ENCODE measurements around the gene DNAJB6. TPM values are rescaled to one million over a fixed set of nuclear protein-coding genes. Genes with fewer than 3 reads are reported as not detected.

The DNAJB6 gene
- total RNA-seq, 1 donor from 2014 or later, result 90.7 TPM

GRCh38 chr7:157407512-157408257, 70.9 kb downstream of the DNAJB6 start:
- intact Hi-C loops (cut with micrococcal nuclease), result no loop called here

DNA sequence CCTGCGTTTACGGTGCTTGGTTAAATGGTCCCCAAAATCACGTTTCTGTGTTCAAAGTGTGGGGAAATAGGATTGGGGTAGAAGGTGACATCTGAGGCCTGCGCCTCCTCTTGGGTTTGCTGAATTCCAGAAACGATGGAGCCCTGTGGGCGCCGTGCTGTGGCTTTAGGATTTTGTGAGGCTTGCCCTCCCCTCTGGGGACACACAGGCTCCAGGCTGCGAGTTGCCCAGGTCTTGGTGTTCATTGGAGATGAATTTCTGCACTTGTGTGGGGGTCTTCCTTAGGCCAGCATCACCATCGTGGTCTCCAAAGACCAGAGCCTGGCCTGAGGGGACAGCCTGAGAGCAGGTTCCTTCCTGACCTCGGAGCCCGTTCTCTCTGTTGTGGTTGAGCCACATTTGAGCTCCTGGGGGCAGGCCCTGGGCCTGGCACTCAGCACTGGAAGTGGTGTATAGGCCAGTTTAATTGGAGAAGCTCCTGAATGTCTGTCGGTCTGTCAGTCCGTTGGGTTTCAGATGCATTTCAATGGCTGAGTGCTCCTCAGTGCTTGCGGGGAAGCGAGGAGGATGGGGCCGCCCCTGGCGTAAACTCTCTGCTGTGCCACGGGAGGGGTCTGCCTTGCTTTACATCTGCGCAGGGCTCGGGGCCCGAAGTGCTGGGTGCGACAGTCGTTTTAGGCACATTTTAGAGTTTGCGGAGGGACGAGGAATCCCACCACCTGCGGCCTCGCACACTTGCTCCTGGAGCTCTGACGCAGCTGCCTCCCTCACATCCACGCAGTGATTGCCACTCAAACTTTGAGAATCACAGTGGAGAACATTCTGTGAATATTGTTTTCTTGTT, 71.7 kb downstream of the DNAJB6 start:
- intact Hi-C loops (cut with micrococcal nuclease), result no loop called here

DNA sequence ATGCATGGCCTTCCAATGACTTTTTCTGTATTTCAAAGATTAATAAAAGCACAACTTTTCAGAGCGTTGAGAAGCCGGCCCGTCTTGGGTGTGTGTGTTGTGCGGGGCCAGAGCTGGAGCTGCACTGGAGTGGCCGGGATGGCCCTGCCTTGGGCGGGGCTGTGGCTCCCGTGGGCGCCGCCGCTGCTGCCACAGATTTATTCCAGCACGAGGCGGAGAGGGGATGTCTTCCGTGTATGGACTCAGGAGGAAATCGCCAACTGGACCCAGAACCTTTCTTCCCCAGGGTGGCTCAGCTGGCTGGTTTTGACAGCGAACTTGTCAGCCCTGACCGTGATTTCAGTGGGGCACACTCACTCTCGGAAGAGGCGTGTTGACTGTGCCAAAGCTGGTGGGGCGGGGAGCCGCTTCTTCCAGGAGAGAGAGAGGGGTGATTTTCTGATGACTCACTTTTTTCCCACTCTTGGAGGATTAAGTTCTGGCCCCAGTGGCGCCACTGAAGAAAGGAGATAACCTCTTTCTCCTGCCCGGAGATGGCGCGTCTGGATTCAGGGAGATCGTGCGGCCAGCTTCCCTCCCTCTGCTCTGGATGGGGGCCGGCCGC, 72.4 kb downstream of the DNAJB6 start:
- intact Hi-C loops (cut with micrococcal nuclease), result no loop called here

DNA sequence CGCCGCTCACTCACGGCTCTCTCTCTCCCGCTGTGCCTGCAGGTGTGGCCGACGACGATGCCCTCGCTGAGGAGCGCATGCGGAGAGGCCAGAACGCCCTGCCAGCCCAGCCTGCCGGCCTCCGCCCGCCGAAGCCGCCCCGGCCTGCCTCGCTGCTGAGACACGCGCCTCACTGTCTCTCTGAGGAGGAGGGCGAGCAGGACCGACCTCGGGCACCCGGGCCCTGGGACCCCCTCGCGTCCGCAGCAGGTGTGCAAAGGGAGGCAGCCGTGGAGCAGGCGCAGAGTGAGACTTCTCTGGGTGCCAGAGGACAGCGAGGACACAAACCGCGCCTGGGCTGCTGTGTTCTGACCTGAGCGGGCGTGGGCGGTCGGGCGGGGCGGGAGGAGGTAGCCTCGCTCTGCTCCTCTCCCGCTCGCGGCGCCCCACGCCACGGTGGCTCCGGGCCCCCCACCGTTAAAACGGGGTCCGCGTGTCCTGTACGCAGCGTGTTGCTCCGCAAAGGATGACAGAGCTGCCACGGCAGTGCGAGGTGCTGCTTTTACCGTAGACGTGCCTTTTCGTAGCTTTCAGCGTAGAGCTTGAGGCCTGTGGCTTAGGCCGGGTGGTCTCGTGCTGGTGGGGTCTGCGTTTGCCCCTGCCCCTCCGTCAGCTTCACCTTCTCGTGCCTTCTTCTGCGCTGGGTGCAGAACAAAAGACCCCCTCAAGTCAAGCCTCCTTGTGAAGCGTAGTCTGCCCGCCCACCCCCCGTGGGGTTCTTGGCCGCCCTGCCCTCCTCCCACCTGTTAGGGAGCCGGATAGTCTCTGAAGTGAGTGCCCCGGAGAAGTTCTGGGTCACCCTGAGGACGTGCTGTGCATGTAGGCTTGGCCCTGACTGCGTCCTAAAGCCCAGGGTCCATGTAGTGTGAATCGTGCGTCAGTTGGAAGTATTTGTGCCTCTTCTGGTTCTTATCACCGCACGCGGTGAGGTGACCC, 73.2 kb downstream of the DNAJB6 start:
- intact Hi-C loops (cut with micrococcal nuclease), result no loop called here

GRCh38 chr7:157410831-157411556, 74.2 kb downstream of the DNAJB6 start:
- intact Hi-C loops (cut with micrococcal nuclease), result no loop called here

DNA sequence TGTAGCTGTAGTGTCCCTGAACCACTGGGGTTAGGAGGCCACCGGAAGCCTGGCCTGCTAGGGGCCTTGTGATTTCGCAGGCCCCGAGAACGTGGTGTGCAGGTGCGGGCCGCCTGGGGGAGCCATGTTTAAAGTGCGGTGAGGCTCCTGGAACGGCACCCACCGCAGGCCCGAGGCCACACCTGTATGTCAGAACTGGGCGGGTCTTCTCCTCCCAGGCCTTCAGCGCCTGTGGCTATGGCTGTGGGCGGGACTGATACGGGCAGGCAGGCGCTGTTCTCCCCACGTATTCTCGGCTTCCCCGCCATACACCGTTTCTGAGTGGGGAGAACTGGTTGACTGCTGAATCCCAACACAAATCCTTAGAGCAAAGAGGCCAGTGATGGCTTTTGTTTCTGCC, 74.8 kb downstream of the DNAJB6 start:
- intact Hi-C loops (cut with micrococcal nuclease), result no loop called here

DNA sequence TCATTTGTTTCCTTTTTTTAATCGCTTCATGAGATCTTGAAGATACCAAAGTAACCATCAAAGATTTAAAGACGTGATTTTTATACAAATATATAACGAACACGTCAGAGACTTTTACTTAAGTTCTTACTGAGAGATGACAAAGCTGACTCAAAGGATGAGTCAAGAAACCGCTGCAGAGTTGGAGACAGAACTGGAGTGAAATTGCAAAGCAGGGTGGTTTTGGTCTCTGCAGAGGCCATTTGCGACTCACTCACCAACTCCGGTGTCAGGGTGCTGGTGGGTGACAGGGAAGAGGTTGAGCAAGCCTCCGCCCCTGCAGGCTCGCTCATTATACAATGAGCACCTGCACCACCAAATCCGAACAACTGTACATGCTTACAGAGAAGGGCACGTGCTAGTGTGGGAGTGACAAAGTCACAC, 75.2 kb downstream of the DNAJB6 start:
- intact Hi-C loops (cut with micrococcal nuclease), result no loop called here

GRCh38 chr7:157412491-157413180, 75.8 kb downstream of the DNAJB6 start:
- intact Hi-C loops (cut with micrococcal nuclease), result no loop called here

GRCh38 chr7:157413881-157414701, 77.3 kb downstream of the DNAJB6 start:
- intact Hi-C loops (cut with micrococcal nuclease), result no loop called here

DNA sequence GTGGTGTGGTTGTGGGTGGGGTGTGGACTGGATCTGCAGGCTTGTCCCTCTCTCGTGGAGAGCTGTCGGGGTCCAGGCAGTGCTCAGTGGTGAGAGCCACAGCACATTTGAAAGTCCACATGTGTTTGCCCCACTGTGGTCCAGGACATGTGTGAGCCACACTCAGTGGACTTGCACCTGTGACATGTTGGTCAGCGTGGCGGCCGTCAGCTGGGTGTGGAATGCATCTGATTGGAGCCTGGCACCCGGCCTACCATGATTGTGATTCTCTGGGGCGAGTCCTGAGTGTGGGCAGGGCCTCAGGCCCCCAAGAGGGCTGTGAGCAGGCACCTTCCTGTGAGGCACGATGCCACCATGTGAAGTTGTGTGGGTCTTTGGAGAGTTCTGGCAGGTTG, 77.9 kb downstream of the DNAJB6 start:
- intact Hi-C loops (cut with micrococcal nuclease), result no loop called here

DNA sequence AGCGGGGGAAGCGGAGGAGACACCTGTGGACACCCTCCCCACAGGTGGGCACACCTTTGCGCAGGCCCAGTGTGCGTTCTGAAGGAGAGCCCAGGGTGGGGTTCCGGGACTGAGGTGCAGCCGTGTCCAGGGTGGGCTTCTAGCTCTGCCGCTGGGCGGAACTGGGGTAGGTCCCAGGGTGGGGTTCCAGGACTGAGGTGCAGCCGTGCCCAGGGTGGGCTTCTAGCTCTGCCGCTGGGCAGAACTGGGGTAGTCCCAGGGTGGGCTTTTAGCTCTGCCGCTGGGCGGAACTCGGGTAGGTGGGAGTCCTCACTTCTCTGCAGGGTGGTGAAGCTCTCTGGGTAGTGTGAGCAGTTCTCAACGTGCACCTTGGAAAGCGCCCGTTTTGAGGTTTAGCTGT, 78.7 kb downstream of the DNAJB6 start:
- intact Hi-C loops (cut with micrococcal nuclease), result no loop called here

GRCh38 chr7:157416011-157416410, 79.2 kb downstream of the DNAJB6 start:
- intact Hi-C loops (cut with micrococcal nuclease), result no loop called here

DNA sequence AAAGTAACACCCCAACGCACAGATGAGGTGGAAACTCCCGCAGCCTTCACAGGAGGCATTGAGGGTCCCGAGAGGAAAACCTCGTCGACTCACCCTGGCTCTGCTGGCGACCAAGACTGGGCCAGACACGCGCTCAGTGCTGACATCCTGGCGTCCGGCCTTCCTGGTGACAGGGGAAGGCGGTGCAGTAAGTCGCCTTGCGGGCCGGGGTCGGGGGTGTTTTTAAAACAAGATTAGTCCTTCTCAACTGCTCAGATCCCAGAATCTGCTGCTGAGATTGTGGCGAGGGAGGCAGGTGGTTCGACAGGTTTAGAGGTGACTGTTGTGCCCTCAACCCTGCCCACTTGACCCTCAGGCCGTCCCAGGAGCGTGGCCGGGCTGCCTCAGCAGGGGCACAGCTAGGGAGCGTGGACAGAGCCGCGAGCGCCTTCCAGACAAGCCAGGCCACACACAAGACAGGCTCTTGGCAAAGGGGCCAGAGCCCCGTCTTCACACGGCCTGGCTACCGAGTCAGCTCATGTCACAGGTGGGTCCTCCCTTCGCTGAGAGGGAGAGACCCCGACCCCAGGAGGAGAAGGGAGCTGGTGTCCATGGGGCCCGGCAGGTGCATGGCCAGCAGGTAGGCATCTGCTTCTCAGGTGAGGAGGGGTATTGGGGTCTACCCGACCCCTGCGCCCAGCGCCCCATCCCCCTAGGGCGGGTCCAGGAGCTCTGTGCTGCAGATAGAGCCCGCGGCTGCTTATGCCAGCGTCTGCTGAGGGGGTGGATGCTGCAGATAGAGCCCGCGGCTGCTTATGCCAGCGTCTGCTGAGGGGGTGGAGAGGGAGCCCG, 81.6 kb downstream of the DNAJB6 start:
- intact Hi-C loops (cut with micrococcal nuclease), result no loop called here

GRCh38 chr7:157419035-157419293, 82.2 kb downstream of the DNAJB6 start:
- intact Hi-C loops (cut with micrococcal nuclease), result no loop called here

DNA sequence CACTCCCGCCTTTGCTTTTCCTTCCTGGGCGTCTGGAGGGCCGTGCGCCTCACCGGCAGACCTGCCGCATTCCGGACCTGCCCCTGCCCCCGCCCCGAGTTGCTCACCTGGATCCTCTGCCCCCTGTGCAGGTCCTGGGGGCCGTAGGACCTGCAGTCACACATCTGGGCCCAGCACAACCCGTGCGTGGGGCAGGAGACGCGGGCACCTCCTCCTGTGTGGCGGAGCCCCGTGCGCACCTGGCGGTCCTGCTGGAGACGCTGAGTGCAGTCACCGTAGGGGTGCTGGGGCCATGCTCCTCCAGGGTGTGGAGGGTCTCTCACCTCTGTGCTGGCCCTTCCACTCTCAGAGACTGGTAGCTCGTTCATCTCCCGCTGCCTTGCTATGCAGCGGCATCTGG, 85.5 kb downstream of the DNAJB6 start:
- intact Hi-C loops (cut with micrococcal nuclease), result no loop called here

DNA sequence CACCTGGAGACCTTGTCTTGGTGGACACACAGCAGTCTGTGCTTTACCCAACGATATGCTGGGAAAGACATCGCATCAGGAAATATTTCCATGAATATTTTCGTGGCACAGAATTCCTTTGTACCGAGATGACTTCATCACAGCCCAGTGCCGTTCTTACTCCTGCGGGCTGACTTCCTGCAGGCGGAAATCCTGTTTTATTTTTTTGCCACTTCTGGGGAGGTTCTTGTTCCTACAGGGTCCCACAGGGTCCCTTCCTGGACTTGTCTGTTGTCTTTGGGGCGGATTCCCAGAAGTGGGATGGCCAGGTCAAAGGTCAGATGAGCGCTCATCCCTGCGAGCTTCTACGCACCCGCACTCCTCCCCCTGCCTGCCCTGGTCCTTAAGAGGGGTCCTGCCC, 86.5 kb downstream of the DNAJB6 start:
- intact Hi-C loops (cut with micrococcal nuclease), result no loop called here

DNA sequence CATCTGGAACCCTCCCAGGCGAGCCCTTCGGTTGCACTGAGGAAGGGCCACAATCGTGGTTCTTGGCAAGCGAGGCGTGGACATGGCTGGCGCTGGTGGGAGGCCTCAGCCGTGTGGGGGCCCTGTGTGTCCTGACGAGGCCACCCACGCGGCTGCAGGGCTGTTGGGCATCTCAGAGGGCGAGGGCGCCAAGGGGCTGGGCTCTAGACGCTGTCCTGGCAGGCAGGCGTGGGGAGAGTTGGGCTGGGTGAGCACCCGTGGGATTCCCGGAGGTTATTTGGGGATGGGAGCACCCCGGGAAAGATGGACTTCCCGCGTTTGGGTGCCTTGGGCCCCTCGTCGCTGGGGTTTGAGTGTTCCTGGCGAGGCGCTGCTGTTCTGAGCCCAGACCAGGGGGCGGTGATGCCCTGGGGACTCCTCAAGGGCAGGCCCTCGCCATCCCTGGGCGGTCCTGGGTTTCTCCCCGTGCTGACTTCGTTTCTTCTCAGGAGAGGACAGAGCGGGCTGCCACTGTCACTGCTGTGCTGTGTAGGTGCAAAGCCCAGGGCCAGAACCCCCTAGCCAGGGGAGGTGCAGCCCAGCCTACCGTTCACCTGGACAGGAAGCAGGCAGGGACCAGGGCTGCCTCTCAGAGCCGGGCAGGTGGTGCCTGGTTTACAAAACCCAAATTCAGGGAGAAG, 87.2 kb downstream of the DNAJB6 start:
- intact Hi-C loops (cut with micrococcal nuclease), result no loop called here

Data from T-helper 1 cell treated with Interleukin-12 subunit alpha and Interleukin-12 subunit beta and Interleukin-4 antibody, amounts not matched to agents 30 ng/mL and 1 ng/mL, for 36 hours (primary cell).